Jurkat, Clone E6-1 (cell line): ENCODE measurements around the gene MAGEB2. TPM values are rescaled to one million over a fixed set of nuclear protein-coding genes. Genes with fewer than 3 reads are reported as not detected.
A peak's percentile ranks its signal among the peaks of the same experiment; 100 is the strongest.
"Not testable (repeated sequence)": the region's sequence is repeated elsewhere in the genome, so short reads cannot be mapped to it uniquely, and the experiment has no call there.

ENCODE experiments used
- DNase-seq: peaks from one replicate; pipeline ENCODE4 v3.0.0-alpha.2; 2011; ENCODE audit warnings: low read depth, low spot score
- H3K4me3 ChIP-seq: 2 replicates; pipeline ENCODE4 v1.5.1; 2011; ENCODE audit warnings: mild to moderate bottlenecking, low read length, control low read depth, moderate library complexity
- polyA plus RNA-seq: library from polyadenylated mRNA; unstranded; fragments of >200 nt; gene quantifications from one replicate; pipeline ENCODE4 v1.2.1, GENCODE V29; 2012; ENCODE audit warnings: missing spikeins; ENCODE audit not compliant: insufficient read length, insufficient read depth

The MAGEB2 gene, protein sequence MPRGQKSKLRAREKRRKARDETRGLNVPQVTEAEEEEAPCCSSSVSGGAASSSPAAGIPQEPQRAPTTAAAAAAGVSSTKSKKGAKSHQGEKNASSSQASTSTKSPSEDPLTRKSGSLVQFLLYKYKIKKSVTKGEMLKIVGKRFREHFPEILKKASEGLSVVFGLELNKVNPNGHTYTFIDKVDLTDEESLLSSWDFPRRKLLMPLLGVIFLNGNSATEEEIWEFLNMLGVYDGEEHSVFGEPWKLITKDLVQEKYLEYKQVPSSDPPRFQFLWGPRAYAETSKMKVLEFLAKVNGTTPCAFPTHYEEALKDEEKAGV
- polyA plus RNA-seq: not detected

- no peak within 1 kb of the TSS for H3K4me3 ChIP-seq
- DNase-seq: no peak
These were observed at the start of gene MAGEB2 for GRCh38 chrX:30215357-30215843. Gene MAGEB2, plus strand, starts transcription at chrX:30215563. Its CDS starts 3,018 bp downstream, at chrX:30218581.

- no peak for DNase-seq
- H3K4me3 ChIP-seq: no peak overlapping the region
These were observed 44.5 kb upstream of the MAGEB2 start for GRCh38 chrX:30170900-30171299.

GRCh38 chrX:30181353-30181752 lies 34.0 kb upstream of the MAGEB2 start:
- no peak overlapping the region for H3K4me3 ChIP-seq
- DNase-seq: no peak

GRCh38 chrX:30183554-30183953 lies 31.8 kb upstream of the MAGEB2 start:
- DNase-seq: no peak
- no peak overlapping the region for H3K4me3 ChIP-seq

GRCh38 chrX:30190426-30190825 lies 24.9 kb upstream of the MAGEB2 start:
- H3K4me3 ChIP-seq: no peak overlapping the region
- no peak for DNase-seq

- DNase-seq: not testable (repeated sequence)
These were observed 21.5 kb upstream of the MAGEB2 start for GRCh38 chrX:30193910-30194309.

DNA sequence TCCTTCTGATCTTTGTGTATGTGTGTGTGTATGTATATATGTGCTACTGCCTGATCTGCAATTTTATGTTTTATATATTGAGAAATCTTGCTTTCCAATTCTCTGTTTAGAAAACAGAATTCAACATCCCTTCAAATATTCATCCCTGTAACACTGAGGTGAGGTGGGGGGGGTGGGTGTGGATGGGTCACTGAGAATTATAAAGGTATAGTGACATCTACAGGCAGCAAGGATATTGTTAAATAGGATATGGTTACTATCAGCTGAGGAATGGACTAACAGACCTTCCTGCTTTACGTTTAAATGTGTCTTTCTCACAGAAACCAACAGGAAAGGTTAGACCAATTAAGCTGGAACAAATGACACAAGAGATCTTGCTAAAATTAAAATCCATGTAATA lies 19.0 kb upstream of the MAGEB2 start:
- no peak overlapping the region for H3K4me3 ChIP-seq
- no peak for DNase-seq

More at GRCh38 chrX:30193910-30194309, 21.5 kb upstream of the MAGEB2 start:
- not testable (repeated sequence) for H3K4me3 ChIP-seq

GRCh38 chrX:30212172-30212571 lies 3.2 kb upstream of the MAGEB2 start:
- no peak overlapping the region for H3K4me3 ChIP-seq
- no peak for DNase-seq

- DNase-seq: no peak
These were observed 2.1 kb downstream of the MAGEB2 start for GRCh38 chrX:30217465-30217864.

DNA sequence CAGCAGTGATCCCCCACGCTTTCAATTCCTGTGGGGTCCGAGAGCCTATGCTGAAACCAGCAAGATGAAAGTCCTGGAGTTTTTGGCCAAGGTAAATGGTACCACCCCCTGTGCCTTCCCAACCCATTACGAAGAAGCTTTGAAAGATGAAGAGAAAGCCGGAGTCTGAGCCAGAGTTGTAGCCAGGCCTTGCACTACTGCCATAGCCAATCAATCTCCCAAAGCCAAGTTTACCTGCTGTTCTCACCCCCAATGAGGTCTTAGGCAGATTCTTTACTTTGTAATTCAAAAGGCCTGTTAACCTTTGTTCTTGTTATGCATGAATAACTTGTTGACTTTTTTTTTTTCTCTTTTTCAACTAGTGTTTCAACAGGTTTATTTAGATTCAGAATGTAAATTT lies 4.0 kb downstream of the MAGEB2 start:
- no peak overlapping the region for H3K4me3 ChIP-seq
- DNase-seq: no peak

More at GRCh38 chrX:30217465-30217864, 2.1 kb downstream of the MAGEB2 start:
- no peak overlapping the region for H3K4me3 ChIP-seq

DNA sequence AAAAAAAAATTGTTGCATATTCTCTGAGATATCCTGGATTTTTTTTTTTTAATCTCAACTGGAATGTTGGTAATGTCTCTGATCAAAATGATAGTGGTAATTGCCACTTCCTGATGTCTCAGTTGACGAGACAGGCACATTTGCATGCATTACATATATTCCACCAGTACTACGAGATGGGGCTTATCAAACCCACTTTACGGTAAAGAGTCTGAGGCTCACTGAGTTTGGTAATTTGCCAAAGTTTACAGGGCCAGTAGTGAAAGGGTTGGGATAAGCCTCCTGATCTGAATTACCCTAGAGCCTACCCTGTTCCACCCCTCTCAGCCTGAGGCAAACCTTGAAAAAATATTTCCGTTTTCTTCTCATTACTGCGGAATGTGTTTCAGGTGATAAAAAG lies 5.3 kb downstream of the MAGEB2 start:
- DNase-seq: peak; percentile 1
- no peak overlapping the region for H3K4me3 ChIP-seq

- no peak overlapping the region for H3K4me3 ChIP-seq
- DNase-seq: no peak
These were observed 9.2 kb downstream of the MAGEB2 start for GRCh38 chrX:30224536-30224935.

- no peak overlapping the region for H3K4me3 ChIP-seq
- DNase-seq: no peak
These were observed 13.2 kb downstream of the MAGEB2 start for GRCh38 chrX:30228526-30228925.

DNA sequence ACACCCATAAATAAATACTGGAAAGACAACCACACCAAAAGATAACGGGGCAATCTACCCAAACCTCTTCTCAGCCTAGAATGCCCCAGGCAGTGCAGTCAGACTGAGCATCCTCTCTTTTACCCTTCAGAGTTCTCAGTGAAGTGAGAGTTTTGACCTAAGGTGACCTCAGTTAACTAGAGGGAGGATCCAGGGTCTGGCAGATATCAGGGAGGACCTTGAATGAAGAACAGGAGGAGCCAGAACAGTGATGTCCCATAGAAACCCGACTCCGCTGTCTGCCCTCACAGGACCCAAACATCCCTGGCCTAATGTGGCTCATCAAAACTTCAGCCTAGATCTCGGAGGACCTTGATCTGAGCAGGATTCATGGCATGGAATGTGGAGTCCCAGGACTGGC lies 15.0 kb downstream of the MAGEB2 start, which contains the start of gene MAGEB3:
MAGEB3 (plus strand) TSS at position 263 of the 400 bp plus-strand sequence. CDS start 5,268 bp downstream, outside the sequence.
- no peak for DNase-seq
- no peak within 1 kb of the TSS for H3K4me3 ChIP-seq

- no peak for DNase-seq
- no peak within 1 kb of the TSS for H3K4me3 ChIP-seq
These were observed 26.5 kb downstream of the MAGEB2 start, which contains the start of gene MAGEB4 for GRCh38 chrX:30241724-30242415. Gene MAGEB4, plus strand, starts transcription at chrX:30242000. Its CDS starts 136 bp downstream, at chrX:30242136.

GRCh38 chrX:30246769-30247489 lies 31.6 kb downstream of the MAGEB2 start, which contains the start of gene MAGEB1:
Gene MAGEB1, plus strand, starts transcription at chrX:30247146. Its CDS starts 3,348 bp downstream, at chrX:30250494.
- DNase-seq: no peak
- no peak within 1 kb of the TSS for H3K4me3 ChIP-seq

- H3K4me3 ChIP-seq: no peak overlapping the region
- no peak for DNase-seq
These were observed 33.5 kb downstream of the MAGEB2 start for GRCh38 chrX:30248854-30249253.

DNA sequence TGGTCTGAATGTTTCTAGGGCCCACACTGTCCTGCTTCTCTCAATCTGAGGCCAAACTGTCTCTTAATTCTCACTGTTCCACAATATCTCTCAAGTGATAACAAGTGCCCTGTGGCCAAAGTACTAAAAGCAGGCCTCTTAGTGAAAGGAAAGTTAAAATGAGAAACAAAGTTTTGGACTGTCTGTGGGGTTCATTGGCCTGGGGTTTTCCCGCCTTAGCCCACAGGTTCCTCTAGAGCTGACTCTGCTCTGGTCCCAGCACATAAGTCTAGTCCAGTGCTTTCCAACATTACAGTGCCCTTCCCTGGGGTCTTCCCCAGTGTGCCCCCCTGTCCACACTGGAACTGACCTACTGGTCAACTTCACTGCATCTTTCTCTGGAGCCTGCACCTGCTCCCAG lies 37.9 kb downstream of the MAGEB2 start:
- no peak overlapping the region for H3K4me3 ChIP-seq

GRCh38 chrX:30259927-30260326 lies 44.6 kb downstream of the MAGEB2 start:
- DNase-seq: no peak
- H3K4me3 ChIP-seq: no peak overlapping the region

More for the DNA sequence above, 37.9 kb downstream of the MAGEB2 start:
- no peak for DNase-seq
